GM12878 (cell line): ENCODE data around the gene TSNAX. TPM values are rescaled to one million over a fixed set of nuclear protein-coding genes. Genes with fewer than 3 reads are reported as not detected.

ENCODE experiments used
- ATAC-seq: fragments of 200-7000 bp; cut with Tn5 transposase; 3 replicates; pipeline ENCODE4 v1.9.1; 2020; ENCODE audit warnings: mild to moderate bottlenecking, moderate library complexity
- BruUV-seq: library from RNA; stranded (reverse); fragments of 400-500 nt; replicated peaks from 2 replicates; lab custom pipeline; 2021; lab: Mats Ljungman, UMichigan
- CTCF ChIA-PET: fragments of 300-600 bp; sonication (Branson Sonifier 250); formaldehyde crosslinking; extraction: SDS; loops from one replicate; lab custom pipeline; 2021; ENCODE audit warnings: inconsistent platforms; lab: Yijun Ruan, JAX
- POLR2A ChIA-PET: fragments of 350-600 bp; formaldehyde crosslinking; extraction: SDS; loops from one replicate; lab custom pipeline; 2021; ENCODE audit warnings: inconsistent platforms; lab: Charles Lee
- RAD21 ChIA-PET: fragments of 300-600 bp; sonication (Branson Sonifier 250); formaldehyde crosslinking; loops from one replicate; lab custom pipeline; 2023; ENCODE audit warnings: antibody characterized with exemption; ENCODE audit not compliant: unreplicated experiment; lab: Charles Lee
- SMC1A ChIA-PET: fragments of 300-600 bp; sonication (Branson Sonifier 250); formaldehyde crosslinking; loops from one replicate; lab custom pipeline; 2023; ENCODE audit not compliant: unreplicated experiment, uncharacterized antibody; lab: Charles Lee
- DNase-seq: peaks from one replicate; pipeline ENCODE4 v3.0.0-alpha.2; 2011; ENCODE audit warnings: low read depth, low spot score
- FAIRE-seq: peaks from 3 replicates; lab custom pipeline; 2011; peaks lifted over from hg19 to GRCh38; lab: Jason Lieb, UNC
- H2AFZ ChIP-seq: 2 replicates; pipeline ENCODE4 v1.6.0; 2011; ENCODE audit warnings: low read depth, low read length, control low read depth; ENCODE audit not compliant: control insufficient read depth
- H3K27ac ChIP-seq: 2 replicates; pipeline ENCODE4 v1.5.1; 2011; ENCODE audit warnings: control low read depth; ENCODE audit not compliant: control insufficient read depth, insufficient read depth
- H3K27me3 ChIP-seq, 2 experiments: replicated peaks in 1 of 2; 2 replicates each; pipeline versions ENCODE4 v1.6.0 to v1.6.1; 2011; ENCODE audit warnings: low read length in 1 of 2; ENCODE audit not compliant: control insufficient read depth in 2 of 2, insufficient read depth in 2 of 2
- H3K36me3 ChIP-seq, 2 experiments: 2 replicates each; pipeline ENCODE4 v1.5.1; 2011; ENCODE audit warnings: low read length in 1 of 2; ENCODE audit not compliant: control insufficient read depth in 2 of 2, insufficient read depth in 2 of 2
- H3K4me1 ChIP-seq: 2 replicates; pipeline ENCODE4 v1.6.1; 2011; ENCODE audit warnings: mild to moderate bottlenecking, low read length, moderate library complexity, mixed read lengths; ENCODE audit not compliant: control insufficient read depth, insufficient read depth
- H3K4me2 ChIP-seq: 2 replicates; pipeline ENCODE4 v1.6.0; 2011; ENCODE audit warnings: control low read depth; ENCODE audit not compliant: control insufficient read depth, insufficient read depth
- H3K4me3 ChIP-seq: fragments of 200-600 bp; sonication (generic); 2 replicates; pipeline ENCODE4 v1.5.1; 2016
- H3K79me2 ChIP-seq: 2 replicates; pipeline ENCODE4 v1.6.0; 2011; ENCODE audit warnings: low read length; ENCODE audit not compliant: control insufficient read depth, insufficient read depth
- H3K9ac ChIP-seq: 2 replicates; pipeline ENCODE4 v1.8.0; 2011; ENCODE audit warnings: low read length, control low read depth, mixed read lengths; ENCODE audit not compliant: control insufficient read depth, insufficient read depth
- H3K9me3 ChIP-seq: replicated peaks from 3 replicates; pipeline ENCODE4 v1.5.1; 2011; ENCODE audit warnings: mild to moderate bottlenecking, low read length; ENCODE audit not compliant: control insufficient read depth, insufficient read depth
- H4K20me1 ChIP-seq: 2 replicates; pipeline ENCODE4 v1.6.0; 2011; ENCODE audit not compliant: control insufficient read depth, insufficient read depth
- ETV6 ChIP-seq, 2 experiments: fragments of 450-650 bp in 1 of 2; IDR thresholded peaks in 1 of 2; conservative IDR thresholded peaks in 1 of 2; 2 replicates each; pipeline ENCODE4 v1.6.1; 2014; ENCODE audit warnings: antibody characterized with exemption in 1 of 2, borderline replicate concordance in 1 of 2, low read depth in 1 of 2, mild to moderate bottlenecking in 1 of 2, moderate library complexity in 1 of 2
- EZH2 ChIP-seq: IDR thresholded peaks from 2 replicates; pipeline ENCODE4 v1.6.1; 2012; ENCODE audit warnings: low read depth, mild to moderate bottlenecking, control low read depth, inconsistent platforms, low read length, borderline replicate concordance; ENCODE audit not compliant: control insufficient read depth
- HDAC2 ChIP-seq: fragments of 200-600 bp; sonication (generic); IDR thresholded peaks from 2 replicates; pipeline ENCODE4 v1.6.1; 2017
- PAX5 ChIP-seq: IDR thresholded peaks from 2 replicates; pipeline ENCODE4 v1.6.1; 2011; ENCODE audit warnings: low read depth, low read length, borderline replicate concordance
- RCOR1 ChIP-seq: conservative IDR thresholded peaks from 2 replicates; pipeline ENCODE4 v1.6.1; 2012; ENCODE audit warnings: low read depth, low read length, improper control_type of control experiment
- USF2 ChIP-seq: IDR thresholded peaks from 2 replicates; pipeline ENCODE4 v1.6.1; 2011; ENCODE audit warnings: low read depth, low read length, improper control_type of control experiment, borderline replicate concordance
- YBX1 ChIP-seq: fragments of 450-650 bp; IDR thresholded peaks from 2 replicates; pipeline ENCODE4 v1.6.1; 2016; ENCODE audit warnings: antibody characterized with exemption
- ZNF217 ChIP-seq: fragments of 450-650 bp; IDR thresholded peaks from 2 replicates; pipeline ENCODE4 v1.6.1; 2017; ENCODE audit warnings: antibody characterized with exemption, mild to moderate bottlenecking
- ZNF622 ChIP-seq: fragments of 450-650 bp; IDR thresholded peaks from 2 replicates; pipeline ENCODE4 v1.6.1; 2017; ENCODE audit warnings: mild to moderate bottlenecking, inconsistent platforms
- ZSCAN29 ChIP-seq: fragments of 450-650 bp; IDR thresholded peaks from 2 replicates; pipeline ENCODE4 v1.6.1; 2017; ENCODE audit warnings: mild to moderate bottlenecking, moderate library complexity
- WGBS: methylation state at CpG from one replicate; pipeline ENCODE4 v1.1.6; 2016; ENCODE audit warnings: low lambda C conversion rate; ENCODE audit not compliant: insufficient replicate concordance, insufficient coverage; ENCODE audit errors: missing lambda C conversion rate; 5-methylcytosine and 5-hydroxymethylcytosine counted together
- in situ Hi-C: fragments of 300-500 bp; cut with MboI; formaldehyde crosslinking; loops from 9 replicates; pipeline ENCODE4 v1.14.3; 2018; ENCODE audit warnings: mixed read lengths
- intact Hi-C: fragments of 100-400 bp; cut with micrococcal nuclease; formaldehyde crosslinking; loops from one replicate; pipeline ENCODE4 v1.14.2; 2022; ENCODE audit not compliant: unreplicated experiment
- polyA plus RNA-seq, 11 experiments: library from polyadenylated mRNA; depleted of rRNA in 4 of 11; unstranded in 6 of 11; stranded (reverse) in 5 of 11; fragments of >200 nt; fragmentation: Nextera tagmentation in 4 of 11; fragmentation: Illumina TruSeq in 1 of 11; extraction: Ambion mirVana in 4 of 11; extraction: Trizol in 1 of 11; gene quantifications; 1 replicate in 1 of 11; 2 replicates in 10 of 11; pipeline versions ENCODE4 v1.2.1 to v1.2.3, GENCODE V29; 2011 to 2016; ENCODE audit warnings: inconsistent platforms in 2 of 11, missing spikeins in 2 of 11, low read depth in 1 of 11
- total RNA-seq, 4 experiments: library from RNA; depleted of rRNA in 3 of 4; stranded (reverse); fragments of >200 nt in 3 of 4; fragmentation: Illumina TruSeq in 1 of 4; extraction: Trizol in 1 of 4; gene quantifications; 2 replicates each; pipeline versions ENCODE4 v1.2.1 to v1.2.3, GENCODE V29; 2013 to 2021
- TF ChIP-seq, protein P1 (sequence below): fragments of 450-650 bp; formaldehyde crosslinking; IDR thresholded peaks from 2 replicates; pipeline ENCODE4 v1.4.0; 2020; ENCODE audit warnings: mild to moderate bottlenecking, moderate library complexity

Gene TSNAX
- total and polyA plus RNA-seq, 10 of the 15 experiments (the other 5 are each of a cell fraction or from before 2014, with no cell fraction given) = 24.8 to 49.7 (median 35.6) TPM

DNA sequence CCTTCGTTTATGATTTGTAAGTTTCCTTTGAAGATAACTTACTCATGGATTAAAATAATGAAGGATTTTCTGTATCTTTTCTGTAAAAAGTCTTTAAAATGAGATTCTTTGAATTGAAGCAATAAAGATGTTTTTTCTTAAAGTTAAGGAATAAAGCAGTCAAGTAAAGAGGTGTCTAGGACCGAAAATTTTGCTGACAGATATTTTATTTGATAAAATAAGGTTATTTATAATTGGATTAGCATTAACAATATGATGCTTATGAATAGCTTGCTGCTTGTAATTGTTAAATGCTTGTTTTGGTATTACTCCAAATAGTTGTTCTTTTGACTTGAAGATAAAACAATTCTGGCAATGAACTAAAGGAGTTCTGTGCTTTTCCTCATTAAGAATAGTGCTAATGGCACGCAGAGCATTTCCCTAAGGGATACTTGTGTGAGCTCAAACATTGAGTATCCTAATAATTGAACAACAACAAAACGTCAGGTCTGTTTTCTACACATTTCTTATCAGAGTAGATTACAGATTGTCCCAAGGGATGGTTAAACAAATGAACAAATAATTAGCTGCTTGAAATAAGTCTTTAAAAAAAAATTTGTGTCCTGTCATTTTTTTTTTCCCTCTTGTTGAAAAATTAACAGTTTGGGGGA is 16.6 kb downstream of the TSNAX start:
- intact Hi-C loops = no loop called here
- 88% methylated on average over 4 of the region's 4 CpGs for WGBS
- ATAC-seq (no peak), DNase-seq (no peak)
- Histone ChIP-seq H3K36me3 (peaks cover 0 to 8% of the 10 kb centered on the region in 2 experiments; a peak in 1 of 4 replicates), H2AFZ (no peak overlapping the region), H3K9ac (no peak overlapping the region)
- BruUV-seq = no TSS peak
- ChIA-PET RAD21 (interaction anchor here (1.1 kb wide), 1 partner anchor 14 kb away, joined by 3 read pairs; no protein-coding TSS in a partner anchor), CTCF (interaction anchor here (2.4 kb wide), 1 partner anchor 12 kb away, joined by 6 read pairs; no protein-coding TSS in a partner anchor), POLR2A (interaction anchor here (0.5 kb wide), 1 partner anchor 55 kb away, joined by 4 read pairs; no protein-coding TSS in a partner anchor)
- in situ Hi-C loops = no loop called here
- TF ChIP-seq YBX1 (no peak), EZH2 (no peak), ZNF622 (no peak), RCOR1 (no peak), ETV6 (conservative IDR thresholded peaks at IDR 0.05 in 1 of 2, IDR thresholded peaks at IDR 0.05 in 1 of 2; ENCODE audit: borderline replicate concordance in 1 of 2, low read depth in 1 of 2) (no peak), ZNF217 (no peak)
- TF ChIP-seq, all 136 proteins: peak for 0
- Histone ChIP-seq H3K79me2 (no peaks in the 10 kb centered on the region), H3K27ac (no peak overlapping the region), H3K4me3 (no peak overlapping the region), H3K4me1 (no peaks in the 10 kb centered on the region), H3K4me2 (no peak overlapping the region), H3K9me3 (no peaks in the 10 kb centered on the region; the same call in 2 of the 3 replicates), H3K27me3 (no peaks in the 10 kb centered on the region), H4K20me1 (no peaks in the 10 kb centered on the region)
- SMC1A ChIA-PET = interaction anchor here (0.7 to 1.5 kb wide), 4 partner anchors 10 to 182 kb away, joined by 3 to 4 read pairs (median 4); no protein-coding TSS in a partner anchor
- no peak for FAIRE-seq

- WGBS = 97% methylated on average over 4 of the region's 4 CpGs
- Histone ChIP-seq H4K20me1 (no peaks in the 10 kb centered on the region), H3K4me3 (no peak overlapping the region), H2AFZ (no peak overlapping the region), H3K27me3 (no peaks in the 10 kb centered on the region), H3K9me3 (no peaks in the 10 kb centered on the region), H3K9ac (no peak overlapping the region), H3K36me3 (peaks cover 0 to 5% of the 10 kb centered on the region in 2 experiments; a peak in 1 of 4 replicates), H3K4me1 (no peaks in the 10 kb centered on the region), H3K4me2 (no peak overlapping the region), H3K27ac (no peak overlapping the region), H3K79me2 (no peaks in the 10 kb centered on the region)
- ChIA-PET CTCF (interaction anchor here (2.4 kb wide), 1 partner anchor 11 kb away, joined by 6 read pairs; no protein-coding TSS in a partner anchor), POLR2A (interaction anchor here (0.6 kb wide), 1 partner anchor 198 kb away, joined by 5 read pairs; no protein-coding TSS in a partner anchor), SMC1A (interaction anchor here (1.5 kb wide), 1 partner anchor 12 kb away, joined by 4 read pairs; no protein-coding TSS in a partner anchor), RAD21 (no interaction called here)
- no TSS peak for BruUV-seq
- intact Hi-C loops (no loop called here), in situ Hi-C loops (no loop called here)
- no peak for ATAC-seq
- DNase-seq = no peak
- FAIRE-seq = no peak
- TF ChIP-seq USF2 (no peak), ZSCAN29 (no peak), HDAC2 (no peak), PAX5 (no peak)
- TF ChIP-seq, protein P1, sequence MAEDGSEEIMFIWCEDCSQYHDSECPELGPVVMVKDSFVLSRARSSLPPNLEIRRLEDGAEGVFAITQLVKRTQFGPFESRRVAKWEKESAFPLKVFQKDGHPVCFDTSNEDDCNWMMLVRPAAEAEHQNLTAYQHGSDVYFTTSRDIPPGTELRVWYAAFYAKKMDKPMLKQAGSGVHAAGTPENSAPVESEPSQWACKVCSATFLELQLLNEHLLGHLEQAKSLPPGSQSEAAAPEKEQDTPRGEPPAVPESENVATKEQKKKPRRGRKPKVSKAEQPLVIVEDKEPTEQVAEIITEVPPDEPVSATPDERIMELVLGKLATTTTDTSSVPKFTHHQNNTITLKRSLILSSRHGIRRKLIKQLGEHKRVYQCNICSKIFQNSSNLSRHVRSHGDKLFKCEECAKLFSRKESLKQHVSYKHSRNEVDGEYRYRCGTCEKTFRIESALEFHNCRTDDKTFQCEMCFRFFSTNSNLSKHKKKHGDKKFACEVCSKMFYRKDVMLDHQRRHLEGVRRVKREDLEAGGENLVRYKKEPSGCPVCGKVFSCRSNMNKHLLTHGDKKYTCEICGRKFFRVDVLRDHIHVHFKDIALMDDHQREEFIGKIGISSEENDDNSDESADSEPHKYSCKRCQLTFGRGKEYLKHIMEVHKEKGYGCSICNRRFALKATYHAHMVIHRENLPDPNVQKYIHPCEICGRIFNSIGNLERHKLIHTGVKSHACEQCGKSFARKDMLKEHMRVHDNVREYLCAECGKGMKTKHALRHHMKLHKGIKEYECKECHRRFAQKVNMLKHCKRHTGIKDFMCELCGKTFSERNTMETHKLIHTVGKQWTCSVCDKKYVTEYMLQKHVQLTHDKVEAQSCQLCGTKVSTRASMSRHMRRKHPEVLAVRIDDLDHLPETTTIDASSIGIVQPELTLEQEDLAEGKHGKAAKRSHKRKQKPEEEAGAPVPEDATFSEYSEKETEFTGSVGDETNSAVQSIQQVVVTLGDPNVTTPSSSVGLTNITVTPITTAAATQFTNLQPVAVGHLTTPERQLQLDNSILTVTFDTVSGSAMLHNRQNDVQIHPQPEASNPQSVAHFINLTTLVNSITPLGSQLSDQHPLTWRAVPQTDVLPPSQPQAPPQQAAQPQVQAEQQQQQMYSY = no peak
Observed at GRCh38 chr1:231546693-231547092, 18.2 kb downstream of the TSNAX start.
